SK-N-SH treated with all-trans-retinoic acid at 6 μM for 48 hours (cell line): ENCODE measurements around the gene DLX1.

Experiments used
- ATAC-seq: fragments of 200-7000 bp; cut with Tn5 transposase; 3 replicates; pipeline ENCODE4 v1.9.1; 2020; ENCODE audit warnings: mild to moderate bottlenecking, moderate library complexity
- ARNTL ChIP-seq: fragments of 450-650 bp; formaldehyde crosslinking; IDR thresholded peaks from 2 replicates; pipeline ENCODE4 v1.5.0; 2020; ENCODE audit warnings: low read depth, mild to moderate bottlenecking, moderate library complexity, borderline replicate concordance
- BACH2 ChIP-seq: fragments of 250-450 bp; sonication (Bioruptor Pico); IDR thresholded peaks from 2 replicates; pipeline ENCODE4 v1.9.0; 2021; ENCODE audit warnings: mild to moderate bottlenecking, borderline replicate concordance
- CSDC2 ChIP-seq: fragments of 250-450 bp; sonication (Bioruptor Pico); IDR thresholded peaks from 2 replicates; pipeline ENCODE4 v1.5.0; 2020; ENCODE audit warnings: mild to moderate bottlenecking, moderate library complexity
- ESRRG ChIP-seq: fragments of 250-450 bp; sonication (Bioruptor Pico); IDR thresholded peaks from 2 replicates; pipeline ENCODE4 v1.6.1; 2021; ENCODE audit warnings: mild to moderate bottlenecking
- GLIS3 ChIP-seq: fragments of 250-450 bp; sonication (Bioruptor Pico); IDR thresholded peaks from 2 replicates; pipeline ENCODE4 v1.5.0; 2020; ENCODE audit warnings: mild to moderate bottlenecking, moderate library complexity
- ISL1 ChIP-seq: fragments of 250-450 bp; sonication (Bioruptor Pico); IDR thresholded peaks from 2 replicates; pipeline ENCODE4 v2.1.2; 2022; ENCODE audit warnings: mild to moderate bottlenecking, moderate library complexity
- OSR1 ChIP-seq: fragments of 250-450 bp; sonication (Bioruptor Pico); IDR thresholded peaks from 2 replicates; pipeline ENCODE4 v1.8.0; 2022; ENCODE audit warnings: moderate library complexity, mild to moderate bottlenecking, inconsistent platforms
- PPARA ChIP-seq: fragments of 250-450 bp; sonication (Bioruptor Pico); IDR thresholded peaks from 2 replicates; pipeline ENCODE4 v1.5.0; 2020; ENCODE audit warnings: mild to moderate bottlenecking, borderline replicate concordance
- RARB ChIP-seq: fragments of 250-450 bp; sonication (Bioruptor Pico); IDR thresholded peaks from 2 replicates; pipeline ENCODE4 v1.8.0; 2021; ENCODE audit warnings: mild to moderate bottlenecking, moderate library complexity
- SNAI2 ChIP-seq: fragments of 250-450 bp; sonication (Bioruptor Pico); IDR thresholded peaks from 2 replicates; pipeline ENCODE4 v1.5.0; 2020; ENCODE audit warnings: mild to moderate bottlenecking, moderate library complexity
- TCF4 ChIP-seq: fragments of 250-450 bp; sonication (Bioruptor Pico); IDR thresholded peaks from 2 replicates; pipeline ENCODE4 v1.8.0; 2021; ENCODE audit warnings: mild to moderate bottlenecking, moderate library complexity, borderline replicate concordance
- TOX ChIP-seq: fragments of 250-450 bp; sonication (Bioruptor Pico); IDR thresholded peaks from 2 replicates; pipeline ENCODE4 v1.8.0; 2021; ENCODE audit warnings: mild to moderate bottlenecking, moderate library complexity, borderline replicate concordance
- ZC3H10 ChIP-seq: fragments of 250-450 bp; sonication (Bioruptor Pico); IDR thresholded peaks from 2 replicates; pipeline ENCODE4 v1.5.1; 2021; ENCODE audit warnings: mild to moderate bottlenecking, moderate library complexity
- ZFP3 ChIP-seq: fragments of 250-450 bp; sonication (Bioruptor Pico); IDR thresholded peaks from 2 replicates; pipeline ENCODE4 v1.5.0; 2020; ENCODE audit warnings: mild to moderate bottlenecking, moderate library complexity
- ZFP30 ChIP-seq: fragments of 450-650 bp; formaldehyde crosslinking; IDR thresholded peaks from 2 replicates; pipeline ENCODE4 v1.5.0; 2022; ENCODE audit warnings: mild to moderate bottlenecking, moderate library complexity
- ZNF565 ChIP-seq: fragments of 450-650 bp; formaldehyde crosslinking; conservative IDR thresholded peaks from 2 replicates; pipeline ENCODE4 v1.5.0; 2020; ENCODE audit warnings: low read depth, mild to moderate bottlenecking, moderate library complexity
- ZNF70 ChIP-seq: fragments of 450-650 bp; formaldehyde crosslinking; IDR thresholded peaks from 2 replicates; pipeline ENCODE4 v1.5.0; 2020; ENCODE audit warnings: mild to moderate bottlenecking, moderate library complexity
- ZNF8 ChIP-seq: fragments of 450-650 bp; formaldehyde crosslinking; IDR thresholded peaks from 2 replicates; pipeline ENCODE4 v1.5.0; 2020; ENCODE audit warnings: mild to moderate bottlenecking, moderate library complexity
- TF ChIP-seq, protein P1 (sequence below): fragments of 250-450 bp; sonication (Bioruptor Pico); IDR thresholded peaks from 2 replicates; pipeline ENCODE4 v1.8.0; 2020; ENCODE audit warnings: mild to moderate bottlenecking, moderate library complexity, borderline replicate concordance
- TF ChIP-seq, protein P2 (sequence below): fragments of 250-450 bp; sonication (Bioruptor Pico); IDR thresholded peaks from 2 replicates; pipeline ENCODE4 v1.5.1; 2020; ENCODE audit warnings: low read depth, mild to moderate bottlenecking, moderate library complexity
- TF ChIP-seq, protein P3 (sequence below): fragments of 250-450 bp; sonication (Bioruptor Pico); IDR thresholded peaks from 2 replicates; pipeline ENCODE4 v1.8.0; 2021; ENCODE audit warnings: low read depth, mild to moderate bottlenecking, moderate library complexity, borderline replicate concordance
- TF ChIP-seq, protein P4 (sequence below): fragments of 250-450 bp; sonication (Bioruptor Pico); IDR thresholded peaks from 2 replicates; pipeline ENCODE4 v1.5.1; 2021; ENCODE audit warnings: mild to moderate bottlenecking, moderate library complexity
- TF ChIP-seq, protein P5 (sequence below): fragments of 250-450 bp; sonication (Bioruptor Pico); IDR thresholded peaks from 2 replicates; pipeline ENCODE4 v1.5.0; 2020; ENCODE audit warnings: mild to moderate bottlenecking, moderate library complexity

Gene DLX1

DNA sequence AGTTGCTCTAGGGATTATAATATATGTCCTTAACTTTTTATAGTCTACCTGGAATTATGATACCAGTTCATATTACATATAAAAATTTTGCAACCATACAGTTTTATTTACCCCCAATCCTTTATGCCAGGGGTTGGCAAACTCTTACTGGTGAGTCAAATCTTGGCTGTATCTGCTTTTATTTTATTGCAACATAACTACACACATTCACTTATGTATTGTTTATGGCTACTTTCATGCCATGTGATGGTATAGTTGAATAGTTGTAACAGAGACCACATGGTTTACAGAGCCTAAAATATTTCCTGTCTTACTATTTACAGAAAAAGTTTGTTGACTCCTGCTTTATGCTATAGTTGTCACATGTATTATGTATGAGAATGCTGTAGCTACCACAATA lies 43.2 kb downstream of the DLX1 start:
- TF ChIP-seq OSR1 (CRISPR knock-in tag): no peak
- TF ChIP-seq, all 23 proteins: peak for 0
- ATAC-seq: no peak

DNA sequence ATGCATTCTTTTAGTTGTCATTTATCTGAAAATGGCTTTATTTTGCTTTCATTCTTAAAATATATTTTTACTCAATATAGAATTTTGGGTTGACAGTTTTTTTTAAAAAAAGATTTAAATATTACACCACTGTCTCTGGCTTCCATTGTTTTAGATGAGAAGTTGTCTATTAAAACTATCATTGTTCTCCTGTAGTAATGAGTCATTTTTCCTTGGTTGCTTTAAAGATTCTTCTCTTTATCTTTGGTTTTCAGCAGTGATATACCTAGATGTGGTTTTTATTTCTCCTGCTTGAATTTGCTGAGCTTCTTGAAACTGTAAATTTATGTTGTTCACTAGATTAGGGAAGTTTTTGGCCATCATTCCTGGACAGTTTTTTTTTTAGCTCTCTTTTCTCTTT lies 44.1 kb downstream of the DLX1 start:
- ATAC-seq: no peak
- no peak for TF ChIP-seq ZFP30 (CRISPR knock-in tag)
- TF ChIP-seq, protein P1, sequence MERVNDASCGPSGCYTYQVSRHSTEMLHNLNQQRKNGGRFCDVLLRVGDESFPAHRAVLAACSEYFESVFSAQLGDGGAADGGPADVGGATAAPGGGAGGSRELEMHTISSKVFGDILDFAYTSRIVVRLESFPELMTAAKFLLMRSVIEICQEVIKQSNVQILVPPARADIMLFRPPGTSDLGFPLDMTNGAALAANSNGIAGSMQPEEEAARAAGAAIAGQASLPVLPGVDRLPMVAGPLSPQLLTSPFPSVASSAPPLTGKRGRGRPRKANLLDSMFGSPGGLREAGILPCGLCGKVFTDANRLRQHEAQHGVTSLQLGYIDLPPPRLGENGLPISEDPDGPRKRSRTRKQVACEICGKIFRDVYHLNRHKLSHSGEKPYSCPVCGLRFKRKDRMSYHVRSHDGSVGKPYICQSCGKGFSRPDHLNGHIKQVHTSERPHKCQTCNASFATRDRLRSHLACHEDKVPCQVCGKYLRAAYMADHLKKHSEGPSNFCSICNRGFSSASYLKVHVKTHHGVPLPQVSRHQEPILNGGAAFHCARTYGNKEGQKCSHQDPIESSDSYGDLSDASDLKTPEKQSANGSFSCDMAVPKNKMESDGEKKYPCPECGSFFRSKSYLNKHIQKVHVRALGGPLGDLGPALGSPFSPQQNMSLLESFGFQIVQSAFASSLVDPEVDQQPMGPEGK (CRISPR knock-in tag): no peak
- TF ChIP-seq CSDC2 (CRISPR knock-in tag): no peak
- TF ChIP-seq, protein P2, sequence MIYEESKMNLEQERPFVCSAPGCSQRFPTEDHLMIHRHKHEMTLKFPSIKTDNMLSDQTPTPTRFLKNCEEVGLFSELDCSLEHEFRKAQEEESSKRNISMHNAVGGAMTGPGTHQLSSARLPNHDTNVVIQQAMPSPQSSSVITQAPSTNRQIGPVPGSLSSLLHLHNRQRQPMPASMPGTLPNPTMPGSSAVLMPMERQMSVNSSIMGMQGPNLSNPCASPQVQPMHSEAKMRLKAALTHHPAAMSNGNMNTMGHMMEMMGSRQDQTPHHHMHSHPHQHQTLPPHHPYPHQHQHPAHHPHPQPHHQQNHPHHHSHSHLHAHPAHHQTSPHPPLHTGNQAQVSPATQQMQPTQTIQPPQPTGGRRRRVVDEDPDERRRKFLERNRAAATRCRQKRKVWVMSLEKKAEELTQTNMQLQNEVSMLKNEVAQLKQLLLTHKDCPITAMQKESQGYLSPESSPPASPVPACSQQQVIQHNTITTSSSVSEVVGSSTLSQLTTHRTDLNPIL (CRISPR knock-in tag): no peak
- TF ChIP-seq, protein P3, sequence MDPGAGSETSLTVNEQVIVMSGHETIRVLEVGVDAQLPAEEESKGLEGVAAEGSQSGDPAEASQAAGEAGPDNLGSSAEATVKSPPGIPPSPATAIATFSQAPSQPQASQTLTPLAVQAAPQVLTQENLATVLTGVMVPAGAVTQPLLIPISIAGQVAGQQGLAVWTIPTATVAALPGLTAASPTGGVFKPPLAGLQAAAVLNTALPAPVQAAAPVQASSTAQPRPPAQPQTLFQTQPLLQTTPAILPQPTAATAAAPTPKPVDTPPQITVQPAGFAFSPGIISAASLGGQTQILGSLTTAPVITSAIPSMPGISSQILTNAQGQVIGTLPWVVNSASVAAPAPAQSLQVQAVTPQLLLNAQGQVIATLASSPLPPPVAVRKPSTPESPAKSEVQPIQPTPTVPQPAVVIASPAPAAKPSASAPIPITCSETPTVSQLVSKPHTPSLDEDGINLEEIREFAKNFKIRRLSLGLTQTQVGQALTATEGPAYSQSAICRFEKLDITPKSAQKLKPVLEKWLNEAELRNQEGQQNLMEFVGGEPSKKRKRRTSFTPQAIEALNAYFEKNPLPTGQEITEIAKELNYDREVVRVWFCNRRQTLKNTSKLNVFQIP: no peak
- TF ChIP-seq TOX: no peak
- no peak for TF ChIP-seq ESRRG (CRISPR knock-in tag)
- TF ChIP-seq TCF4 (CRISPR knock-in tag): no peak
- TF ChIP-seq ISL1: no peak
- TF ChIP-seq SNAI2 (CRISPR knock-in tag): no peak
- TF ChIP-seq ARNTL: no peak
- TF ChIP-seq RARB (CRISPR knock-in tag): no peak
- TF ChIP-seq, protein P4, sequence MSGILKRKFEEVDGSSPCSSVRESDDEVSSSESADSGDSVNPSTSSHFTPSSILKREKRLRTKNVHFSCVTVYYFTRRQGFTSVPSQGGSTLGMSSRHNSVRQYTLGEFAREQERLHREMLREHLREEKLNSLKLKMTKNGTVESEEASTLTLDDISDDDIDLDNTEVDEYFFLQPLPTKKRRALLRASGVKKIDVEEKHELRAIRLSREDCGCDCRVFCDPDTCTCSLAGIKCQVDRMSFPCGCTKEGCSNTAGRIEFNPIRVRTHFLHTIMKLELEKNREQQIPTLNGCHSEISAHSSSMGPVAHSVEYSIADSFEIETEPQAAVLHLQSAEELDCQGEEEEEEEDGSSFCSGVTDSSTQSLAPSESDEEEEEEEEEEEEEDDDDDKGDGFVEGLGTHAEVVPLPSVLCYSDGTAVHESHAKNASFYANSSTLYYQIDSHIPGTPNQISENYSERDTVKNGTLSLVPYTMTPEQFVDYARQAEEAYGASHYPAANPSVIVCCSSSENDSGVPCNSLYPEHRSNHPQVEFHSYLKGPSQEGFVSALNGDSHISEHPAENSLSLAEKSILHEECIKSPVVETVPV: no peak
- TF ChIP-seq, protein P5, sequence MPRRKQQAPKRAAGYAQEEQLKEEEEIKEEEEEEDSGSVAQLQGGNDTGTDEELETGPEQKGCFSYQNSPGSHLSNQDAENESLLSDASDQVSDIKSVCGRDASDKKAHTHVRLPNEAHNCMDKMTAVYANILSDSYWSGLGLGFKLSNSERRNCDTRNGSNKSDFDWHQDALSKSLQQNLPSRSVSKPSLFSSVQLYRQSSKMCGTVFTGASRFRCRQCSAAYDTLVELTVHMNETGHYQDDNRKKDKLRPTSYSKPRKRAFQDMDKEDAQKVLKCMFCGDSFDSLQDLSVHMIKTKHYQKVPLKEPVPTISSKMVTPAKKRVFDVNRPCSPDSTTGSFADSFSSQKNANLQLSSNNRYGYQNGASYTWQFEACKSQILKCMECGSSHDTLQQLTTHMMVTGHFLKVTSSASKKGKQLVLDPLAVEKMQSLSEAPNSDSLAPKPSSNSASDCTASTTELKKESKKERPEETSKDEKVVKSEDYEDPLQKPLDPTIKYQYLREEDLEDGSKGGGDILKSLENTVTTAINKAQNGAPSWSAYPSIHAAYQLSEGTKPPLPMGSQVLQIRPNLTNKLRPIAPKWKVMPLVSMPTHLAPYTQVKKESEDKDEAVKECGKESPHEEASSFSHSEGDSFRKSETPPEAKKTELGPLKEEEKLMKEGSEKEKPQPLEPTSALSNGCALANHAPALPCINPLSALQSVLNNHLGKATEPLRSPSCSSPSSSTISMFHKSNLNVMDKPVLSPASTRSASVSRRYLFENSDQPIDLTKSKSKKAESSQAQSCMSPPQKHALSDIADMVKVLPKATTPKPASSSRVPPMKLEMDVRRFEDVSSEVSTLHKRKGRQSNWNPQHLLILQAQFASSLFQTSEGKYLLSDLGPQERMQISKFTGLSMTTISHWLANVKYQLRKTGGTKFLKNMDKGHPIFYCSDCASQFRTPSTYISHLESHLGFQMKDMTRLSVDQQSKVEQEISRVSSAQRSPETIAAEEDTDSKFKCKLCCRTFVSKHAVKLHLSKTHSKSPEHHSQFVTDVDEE (CRISPR knock-in tag): no peak
- no peak for TF ChIP-seq PPARA
- no peak for TF ChIP-seq ZFP3 (CRISPR knock-in tag)
- no peak for TF ChIP-seq ZNF70 (CRISPR knock-in tag)
- no peak for TF ChIP-seq GLIS3 (CRISPR knock-in tag)
- no peak for TF ChIP-seq ZC3H10 (CRISPR knock-in tag)
- TF ChIP-seq, all 23 proteins: peak for 0

DNA sequence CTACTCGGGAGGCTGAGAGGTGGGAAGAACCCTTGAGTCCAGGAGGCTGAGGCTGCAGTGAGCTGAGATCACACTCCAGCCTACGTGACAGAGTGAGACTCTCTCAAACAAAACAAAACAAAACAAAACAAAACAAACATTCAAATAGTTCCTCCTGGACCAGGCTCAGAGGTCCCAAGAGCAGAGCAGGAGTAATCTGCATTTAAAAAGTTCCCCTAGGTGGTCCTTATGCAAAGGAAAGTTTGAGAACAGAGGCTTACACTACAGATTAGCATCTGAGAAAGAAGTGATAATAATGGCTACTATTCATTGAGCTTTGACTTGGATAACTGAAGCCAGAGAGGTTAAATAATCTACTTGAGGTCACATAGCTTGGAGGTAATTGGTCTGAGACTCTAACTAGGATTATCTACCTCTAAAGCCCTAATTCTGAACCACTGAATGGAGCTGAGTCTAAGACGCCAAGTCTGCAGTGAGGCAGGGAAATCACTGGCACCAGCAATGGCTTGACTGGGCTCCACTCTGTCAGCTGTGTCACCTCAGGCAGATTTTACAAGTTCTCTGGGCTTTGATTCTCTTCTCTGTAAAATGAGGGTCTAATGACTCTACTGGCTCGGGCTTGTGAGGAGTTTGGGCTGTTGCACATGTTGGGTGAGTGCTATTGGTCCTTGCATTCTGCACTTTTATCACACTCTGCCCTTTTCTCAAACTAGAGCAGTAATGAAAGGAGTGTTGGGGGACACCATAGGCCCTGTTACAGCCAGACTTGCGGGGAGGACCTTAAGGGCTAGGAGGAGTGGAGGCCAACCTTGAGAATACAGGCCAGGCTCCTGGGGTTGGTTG lies 46.6 kb downstream of the DLX1 start:
- ATAC-seq: no peak
- TF ChIP-seq ZC3H10 (CRISPR knock-in tag) (no peak), ESRRG (CRISPR knock-in tag) (no peak), ZNF565 (CRISPR knock-in tag) (no peak), RARB (CRISPR knock-in tag) (no peak), BACH2 (no peak), ARNTL (no peak), ISL1 (no peak), PPARA (no peak), SNAI2 (CRISPR knock-in tag) (no peak), TCF4 (CRISPR knock-in tag) (no peak), OSR1 (CRISPR knock-in tag) (no peak), ZNF70 (CRISPR knock-in tag) (no peak), GLIS3 (CRISPR knock-in tag) (no peak), TOX (no peak), ZNF8 (CRISPR knock-in tag) (no peak), ZFP3 (CRISPR knock-in tag) (no peak)
- TF ChIP-seq, protein P5 (CRISPR knock-in tag): no peak
- TF ChIP-seq, protein P1 (CRISPR knock-in tag): no peak
